Measurements from ENCODE around the gene RENBP.

RENBP gene

GRCh38 chrX:153905481-153906095, 38.9 kb downstream of the RENBP start:
- no peak for TF ChIP-seq CTCF (IDR thresholded peaks at IDR 0.05; ENCODE audit: control insufficient read depth, extremely low read depth, insufficient read depth)
- no peak overlapping the region for H3K4me3 ChIP-seq (ENCODE audit: low read depth, low read length)
- DNase-seq (ENCODE audit: low read depth): no peak

GRCh38 chrX:153903991-153904957, 40.2 kb downstream of the RENBP start, which contains the start of gene AVPR2:
TSS of gene AVPR2 (plus strand) at chrX:153904673. CDS start at chrX:153905146, 473 bp downstream.
- DNase-seq (ENCODE audit: low read depth): no peak
- TF ChIP-seq CTCF (IDR thresholded peaks at IDR 0.05; ENCODE audit: control insufficient read depth, extremely low read depth, insufficient read depth): no peak
- H3K4me3 ChIP-seq (ENCODE audit: low read depth, low read length): no peak within 1 kb of the TSS

GRCh38 chrX:153903238-153903980, 41.0 kb downstream of the RENBP start:
- H3K4me3 ChIP-seq (ENCODE audit: low read depth, low read length): no peak overlapping the region
- TF ChIP-seq CTCF (IDR thresholded peaks at IDR 0.05; ENCODE audit: control insufficient read depth, extremely low read depth, insufficient read depth): no peak
- no peak for DNase-seq (ENCODE audit: low read depth)

GRCh38 chrX:153902385-153902784, 42.1 kb downstream of the RENBP start:
- TF ChIP-seq CTCF (IDR thresholded peaks at IDR 0.05; ENCODE audit: control insufficient read depth, extremely low read depth, insufficient read depth): no peak
- DNase-seq (ENCODE audit: low read depth): no peak
- H3K4me3 ChIP-seq (ENCODE audit: low read depth, low read length): no peak overlapping the region

GRCh38 chrX:153901753-153902140, 42.7 kb downstream of the RENBP start:
- no peak for TF ChIP-seq CTCF (IDR thresholded peaks at IDR 0.05; ENCODE audit: control insufficient read depth, extremely low read depth, insufficient read depth)
- no peak overlapping the region for H3K4me3 ChIP-seq (ENCODE audit: low read depth, low read length)
- no peak for DNase-seq (ENCODE audit: low read depth)

- no peak for TF ChIP-seq CTCF (IDR thresholded peaks at IDR 0.05; ENCODE audit: control insufficient read depth, extremely low read depth, insufficient read depth)
- DNase-seq (ENCODE audit: low read depth): no peak
- no peak overlapping the region for H3K4me3 ChIP-seq (ENCODE audit: low read depth, low read length)
These were observed 43.4 kb downstream of the RENBP start for GRCh38 chrX:153900831-153901752.

Data from LNCaP clone FGC (cell line).